T47D (cell line): ENCODE results near the gene VTI1A.

Experiments used
- DNase-seq, 2 experiments: peaks; one replicate each; pipeline versions ENCODE4 v3.0.0 to v3.0.0-alpha.2; 2011 to 2012; ENCODE audit warnings: low read depth in 1 of 2, low spot score in 1 of 2
- JUND ChIP-seq: IDR thresholded peaks from 2 replicates; pipeline ENCODE4 v1.6.1; 2012; ENCODE audit warnings: low read depth
- in situ Hi-C: cut with HindIII; loops from 2 replicates; pipeline ENCODE4 v1.10.0; 2016; ENCODE audit warnings: low sequenced_read_pairs, low pct_unique_long_range_greater_than_20kb

VTI1A gene

GRCh38 chr10:112802411-112803022, 355.5 kb downstream of the VTI1A start:
- TF ChIP-seq JUND, result no peak
- DNase-seq, result no peak
- in situ Hi-C loops, result no loop called here

- no peak for TF ChIP-seq JUND
- in situ Hi-C loops, result no loop called here
- DNase-seq, result peak in 1 of 2 experiments; percentile 34
Measured at GRCh38 chr10:112803961-112804401, 357.0 kb downstream of the VTI1A start.

GRCh38 chr10:112805254-112805590, 358.2 kb downstream of the VTI1A start:
- no peak for DNase-seq

GRCh38 chr10:112805701-112806100, 358.7 kb downstream of the VTI1A start:
- no peak for TF ChIP-seq JUND
- DNase-seq, result no peak
- in situ Hi-C loops, result no loop called here

More at GRCh38 chr10:112805254-112805590, 358.2 kb downstream of the VTI1A start:
- in situ Hi-C loops, result no loop called here
- no peak for TF ChIP-seq JUND

DNA sequence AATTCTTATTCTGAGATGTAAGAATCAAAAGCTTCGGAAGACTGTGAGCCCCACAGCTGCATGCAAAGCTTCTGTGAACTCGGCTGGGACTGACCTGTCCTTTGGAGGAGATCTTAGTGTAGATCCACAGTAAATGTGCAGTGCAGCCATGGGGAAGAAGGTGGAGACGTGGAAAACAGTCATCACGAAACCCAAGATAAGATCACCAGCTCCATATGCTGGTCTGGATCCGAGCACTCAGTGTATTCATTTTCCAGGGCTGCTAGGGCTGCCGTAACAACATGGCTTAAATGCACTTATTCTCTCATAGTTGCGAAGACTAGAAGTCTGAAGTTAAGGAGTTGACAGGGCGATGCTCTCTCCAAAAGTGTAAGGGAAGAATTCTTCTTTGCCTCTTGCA, 360.0 kb downstream of the VTI1A start:
- TF ChIP-seq JUND, result no peak
- in situ Hi-C loops, result no loop called here
- DNase-seq, result no peak

DNA sequence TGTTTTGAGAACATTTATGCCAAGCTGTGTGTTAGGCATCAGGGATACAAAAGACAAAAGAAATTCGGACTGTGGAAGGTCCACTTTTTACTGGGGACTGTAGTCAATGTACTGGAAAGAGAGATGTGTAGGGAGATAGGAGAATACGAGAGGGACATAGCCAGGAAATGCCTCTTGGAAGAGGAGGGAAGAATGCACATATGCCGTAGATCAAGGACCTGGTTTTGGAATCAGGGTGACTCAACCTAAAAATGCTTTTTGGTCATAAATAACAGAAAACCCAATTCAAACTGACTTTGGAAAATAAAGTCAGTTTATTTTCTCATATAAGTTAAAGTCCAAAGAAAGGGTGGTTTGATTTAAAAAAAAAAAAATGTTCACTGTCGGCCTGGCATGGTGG, 362.7 kb downstream of the VTI1A start:
- in situ Hi-C loops, result no loop called here
- TF ChIP-seq JUND, result no peak
- no peak for DNase-seq

DNA sequence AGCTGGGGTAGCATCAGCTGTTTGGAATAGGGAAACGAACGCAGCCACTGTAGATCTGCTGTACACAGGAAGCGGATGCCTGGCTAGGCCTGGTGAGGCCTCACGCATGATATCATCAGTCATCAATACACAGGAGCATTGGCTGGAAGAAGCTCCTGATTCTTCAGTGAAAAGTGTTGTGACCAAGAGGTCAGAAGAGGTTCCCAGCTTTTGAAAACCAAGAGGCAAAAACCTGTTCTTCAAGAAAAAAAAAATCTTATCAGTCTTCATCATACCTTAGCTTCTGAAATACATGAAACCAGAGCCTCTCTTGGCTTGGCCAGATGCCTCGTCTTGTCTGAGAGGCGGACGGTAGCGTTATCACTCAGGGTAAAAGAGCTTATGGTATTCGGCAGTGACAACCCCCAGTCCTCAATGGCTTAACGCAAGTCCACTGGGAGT, 363.7 kb downstream of the VTI1A start:
- no peak for TF ChIP-seq JUND
- DNase-seq, result no peak
- in situ Hi-C loops, result no loop called here

GRCh38 chr10:112811741-112812551, 364.9 kb downstream of the VTI1A start:
- peak; percentile 55; the same call in 1 of the 2 replicates for TF ChIP-seq JUND
- in situ Hi-C loops, result no loop called here
- DNase-seq, result peak; percentile 48 to 93

- TF ChIP-seq JUND, result no peak
- DNase-seq, result no peak
- in situ Hi-C loops, result no loop called here
Measured at GRCh38 chr10:112812586-112812985, 365.6 kb downstream of the VTI1A start.

DNA sequence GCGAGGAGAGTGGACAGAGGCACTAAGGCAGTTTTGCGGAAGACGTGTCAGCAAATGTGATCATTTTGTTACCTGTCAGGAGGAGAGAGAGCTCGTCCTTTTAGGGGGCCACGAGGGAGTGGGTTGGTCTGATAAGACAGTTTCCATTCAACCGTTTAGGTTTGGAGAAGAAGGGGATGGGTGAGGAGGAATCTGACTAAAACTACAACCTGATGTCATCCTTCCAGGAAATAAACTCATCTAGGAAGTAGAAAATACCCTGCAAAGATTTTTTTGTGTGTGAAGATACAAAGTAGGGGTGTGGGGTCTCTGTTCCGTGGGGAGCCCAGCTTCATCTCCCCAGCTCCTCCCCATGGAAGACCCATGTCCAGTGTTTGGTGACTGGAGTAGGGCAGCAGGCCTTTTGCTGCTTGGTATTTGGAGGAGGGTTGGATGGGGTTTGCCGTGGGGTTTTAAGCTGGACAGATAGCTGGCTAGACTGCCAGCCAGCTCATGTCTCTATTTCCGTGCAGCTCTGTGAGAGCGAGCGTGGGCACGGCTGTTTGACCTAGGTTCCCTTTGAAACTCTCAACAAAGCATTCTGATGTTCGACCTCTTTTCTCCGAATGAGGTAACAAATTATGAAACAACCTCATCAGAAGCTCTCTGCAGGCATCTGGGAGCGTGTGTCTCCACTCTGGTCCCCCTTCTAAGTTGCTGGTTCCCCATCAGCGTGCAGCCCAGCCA, 367.0 kb downstream of the VTI1A start:
- no peak for TF ChIP-seq JUND
- in situ Hi-C loops, result no loop called here
- DNase-seq, result no peak

- no peak for DNase-seq
- no peak for TF ChIP-seq JUND
- in situ Hi-C loops, result no loop called here
Measured at GRCh38 chr10:112815269-112816032, 368.4 kb downstream of the VTI1A start.

- DNase-seq, result no peak
- TF ChIP-seq JUND, result no peak
- in situ Hi-C loops, result no loop called here
Measured at GRCh38 chr10:112816033-112816430, 369.0 kb downstream of the VTI1A start.

DNA sequence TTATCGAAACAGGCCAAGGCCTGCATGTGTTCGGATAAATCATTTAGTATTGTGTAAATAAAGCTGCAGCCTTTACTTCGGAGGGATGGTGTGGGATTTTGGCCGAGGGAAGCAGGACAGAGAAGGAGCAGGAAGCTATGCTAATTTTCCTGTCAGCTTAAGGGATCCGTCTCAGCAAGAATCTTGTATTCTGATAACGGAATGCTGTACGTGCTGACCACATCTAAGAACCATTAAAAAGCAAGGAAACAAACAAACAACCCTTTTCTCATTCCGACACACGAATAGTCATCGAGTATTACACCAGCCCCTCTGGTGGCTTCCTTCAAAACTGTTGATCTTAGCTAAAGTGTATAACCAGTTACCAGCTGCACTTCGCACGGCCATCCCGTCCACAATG, 369.9 kb downstream of the VTI1A start:
- in situ Hi-C loops, result no loop called here
- no peak for TF ChIP-seq JUND
- DNase-seq, result no peak
